Colonic mucosa (tissue), 4 donors: ENCODE results near the gene TBC1D5. TPM values are rescaled to one million over a fixed set of nuclear protein-coding genes. Genes with fewer than 3 reads are reported as not detected.

Experiments used
- DNase-seq: peaks from one replicate; pipeline ENCODE4 v3.0.0-alpha.2; 2020
- H3K27ac ChIP-seq: fragments of 200-600 bp; one replicate; pipeline ENCODE4 v1.8.0; 2021
- H3K27me3 ChIP-seq: fragments of 200-600 bp; one replicate; pipeline ENCODE4 v1.8.0; 2021
- H3K36me3 ChIP-seq: fragments of 200-600 bp; one replicate; pipeline ENCODE4 v1.8.0; 2021
- H3K4me1 ChIP-seq: fragments of 200-600 bp; one replicate; pipeline ENCODE4 v1.8.0; 2021; ENCODE audit warnings: mild to moderate bottlenecking
- H3K4me3 ChIP-seq: fragments of 200-600 bp; one replicate; pipeline ENCODE4 v1.8.0; 2021
- H3K9ac ChIP-seq, 2 donors: one replicate each; pipeline ENCODE4 v1.7.0; 2013; ENCODE audit warnings: control low read depth in 2 of 2, low read depth in 2 of 2, low read length in 2 of 2
- H3K9me3 ChIP-seq: fragments of 200-600 bp; one replicate; pipeline ENCODE4 v1.8.0; 2021
- CTCF ChIP-seq: fragments of 200-600 bp; IDR thresholded peaks from one replicate; pipeline ENCODE4 v1.8.0; 2022; ENCODE audit warnings: antibody characterized with exemption, mild to moderate bottlenecking
- intact Hi-C: fragments of 100-400 bp; cut with DNase I; formaldehyde crosslinking; loops from one replicate; pipeline ENCODE4 v1.14.1; 2022
- total RNA-seq, 2 donors: library from RNA; stranded (reverse); fragmentation: NEBNext Ultra II Directional in 1 of 2; extraction: Animal tissue kit (Norgen Biotek cat#: 25700) in 1 of 2; gene quantifications; one replicate each; pipeline ENCODE4 v1.2.1, GENCODE V29; 2021
- donor health status: healthy.
- donor health status: DM: no; HTN: no; CAD: no.
- donor health status: DM: no; HTN: no; CAD: no.

Gene TBC1D5
- total RNA-seq, 2 donors from 2014 or later = 29.9 to 31.2 TPM

- DNase-seq = peak; percentile 50
- Histone ChIP-seq H3K27ac (no peak overlapping the region), H3K27me3 (no peaks in the 10 kb centered on the region), H3K4me3 (no peak overlapping the region), H3K9ac (no peak overlapping the region), H3K36me3 (no peaks in the 10 kb centered on the region), H3K9me3 (no peaks in the 10 kb centered on the region), H3K4me1 (no peaks in the 10 kb centered on the region)
- peak; percentile 62 for TF ChIP-seq CTCF
- intact Hi-C loops = loop anchor here (2.0 kb wide), 1 partner anchor 198 kb away; no protein-coding TSS in a partner anchor
Observed at GRCh38 chr3:17645074-17645698, 97.2 kb downstream of the TBC1D5 start.

- Histone ChIP-seq H3K9ac (no peak overlapping the region), H3K4me1 (no peaks in the 10 kb centered on the region), H3K27me3 (no peaks in the 10 kb centered on the region), H3K36me3 (no peaks in the 10 kb centered on the region), H3K27ac (no peak overlapping the region), H3K4me3 (no peak overlapping the region), H3K9me3 (no peaks in the 10 kb centered on the region)
- no peak for DNase-seq
- TF ChIP-seq CTCF = no peak
- intact Hi-C loops = loop anchor here (2.0 kb wide), 1 partner anchor 199 kb away; no protein-coding TSS in a partner anchor
Observed at GRCh38 chr3:17643691-17644090, 98.7 kb downstream of the TBC1D5 start.

GRCh38 chr3:17642474-17642873, 100.0 kb downstream of the TBC1D5 start:
- H3K4me3 ChIP-seq = no peak overlapping the region
- no peaks in the 10 kb centered on the region for H3K4me1 ChIP-seq
- no peak for TF ChIP-seq CTCF
- no peaks in the 10 kb centered on the region for H3K27me3 ChIP-seq
- no peaks in the 10 kb centered on the region for H3K9me3 ChIP-seq
- no peak overlapping the region for H3K9ac ChIP-seq
- no peak overlapping the region for H3K27ac ChIP-seq
- intact Hi-C loops = no loop called here
- H3K36me3 ChIP-seq = no peaks in the 10 kb centered on the region
- no peak for DNase-seq

- DNase-seq = no peak
- intact Hi-C loops = no loop called here
- no peak overlapping the region for H3K27ac ChIP-seq
- H3K4me3 ChIP-seq = no peak overlapping the region
- H3K9ac ChIP-seq = no peak overlapping the region
- TF ChIP-seq CTCF = no peak
- no peaks in the 10 kb centered on the region for H3K36me3 ChIP-seq
- no peaks in the 10 kb centered on the region for H3K4me1 ChIP-seq
- H3K9me3 ChIP-seq = no peaks in the 10 kb centered on the region
- no peaks in the 10 kb centered on the region for H3K27me3 ChIP-seq
Observed at GRCh38 chr3:17640466-17640865, 102.0 kb downstream of the TBC1D5 start.

- DNase-seq = no peak
- Histone ChIP-seq H3K9me3 (no peaks in the 10 kb centered on the region), H3K4me3 (no peak overlapping the region), H3K4me1 (no peaks in the 10 kb centered on the region), H3K9ac (no peak overlapping the region), H3K27me3 (no peaks in the 10 kb centered on the region), H3K36me3 (no peaks in the 10 kb centered on the region), H3K27ac (no peak overlapping the region)
- intact Hi-C loops = no loop called here
- no peak for TF ChIP-seq CTCF
Observed at GRCh38 chr3:17639765-17640164, 102.7 kb downstream of the TBC1D5 start.
